ENCODE measurements around the gene ATXN7.

ATXN7 gene

GRCh38 chr3:64023187-64023860, 159.7 kb downstream of the ATXN7 start, which contains the start of gene PSMD6:
PSMD6 (minus strand) TSS chr3:64023494; CDS start chr3:64023419, 75 bp downstream.
- DNase-seq = peak; percentile 96

DNA sequence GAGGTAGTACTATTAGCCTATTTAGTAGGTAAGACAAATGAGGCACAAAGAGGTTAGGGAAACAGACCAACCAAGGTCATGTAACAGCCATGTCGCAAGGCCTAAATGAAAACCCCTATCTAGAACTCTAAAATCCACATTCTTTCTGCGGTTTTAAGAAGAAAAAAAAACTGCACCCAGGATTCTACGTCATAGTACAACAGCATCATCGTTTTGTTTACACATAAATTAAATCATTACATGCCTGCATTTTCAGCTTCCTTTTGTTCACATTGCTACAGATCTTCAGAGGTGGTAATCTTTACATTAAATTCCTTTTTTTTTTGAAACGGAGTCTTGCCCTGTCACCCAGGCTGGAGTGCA, 160.2 kb downstream of the ATXN7 start:
- peak; percentile 67 for DNase-seq

DNA sequence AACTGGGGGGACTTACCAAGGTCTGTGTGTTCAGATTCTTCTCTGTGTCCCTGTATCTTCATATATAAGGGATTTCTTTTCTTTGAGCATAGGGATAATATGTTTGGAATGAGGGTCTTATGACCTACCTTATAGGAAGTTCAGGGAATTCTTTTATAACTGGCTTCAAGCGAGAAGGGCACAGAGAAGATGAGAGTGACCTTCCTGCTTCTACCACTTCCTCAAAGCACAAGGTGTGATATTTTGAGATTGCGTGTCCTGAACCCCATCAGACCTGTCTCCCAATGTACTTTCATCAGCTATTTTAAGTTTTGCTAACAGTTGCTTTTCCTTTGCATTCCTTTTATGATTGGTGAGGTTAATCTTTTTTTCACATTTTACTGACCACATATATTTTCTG, 162.7 kb downstream of the ATXN7 start:
- no peak for DNase-seq

DNA sequence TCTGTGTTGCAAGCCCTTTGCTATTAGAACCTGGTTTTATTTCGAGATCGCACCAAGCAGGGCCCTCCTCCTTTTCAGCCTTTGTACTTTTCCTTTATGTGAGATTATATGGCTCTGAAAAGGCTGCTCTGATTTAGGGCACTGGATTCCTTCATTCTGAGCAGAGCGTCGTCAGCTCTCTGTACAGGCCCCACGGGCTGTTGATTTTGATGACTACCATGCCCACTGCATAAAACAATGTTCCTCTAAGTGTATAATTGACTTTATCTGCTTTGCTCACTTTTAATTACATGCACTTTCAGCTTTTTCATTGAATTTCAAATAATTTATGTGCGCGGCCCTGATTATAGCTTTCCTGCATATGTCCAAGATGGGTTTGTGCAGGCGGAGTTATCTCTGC, 164.0 kb downstream of the ATXN7 start:
- no peak for DNase-seq

GRCh38 chr3:64028754-64029153, 165.1 kb downstream of the ATXN7 start:
- no peak for DNase-seq

- no peak for DNase-seq
These were observed 165.6 kb downstream of the ATXN7 start for GRCh38 chr3:64029287-64029686.

DNA sequence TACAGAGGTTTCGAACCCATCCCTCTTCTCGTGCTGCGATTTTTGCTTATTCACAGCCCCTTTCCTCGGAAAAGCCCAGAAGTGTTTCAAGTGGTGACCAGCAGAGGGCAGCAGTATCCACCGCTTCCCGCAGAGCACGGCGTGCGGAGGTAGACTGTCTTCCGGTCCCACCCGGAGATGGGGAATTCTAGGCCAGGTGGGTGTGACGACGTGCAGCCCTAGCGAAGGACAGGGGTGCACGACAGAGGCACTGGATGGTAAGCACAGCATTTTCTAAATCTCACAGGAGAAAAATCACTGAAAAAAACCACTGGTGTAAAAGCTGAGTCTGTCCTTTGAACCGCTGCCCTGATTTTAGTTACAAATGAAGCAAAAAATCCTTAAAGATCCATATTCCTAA, 167.1 kb downstream of the ATXN7 start:
- peak; percentile 87 for DNase-seq

DNA sequence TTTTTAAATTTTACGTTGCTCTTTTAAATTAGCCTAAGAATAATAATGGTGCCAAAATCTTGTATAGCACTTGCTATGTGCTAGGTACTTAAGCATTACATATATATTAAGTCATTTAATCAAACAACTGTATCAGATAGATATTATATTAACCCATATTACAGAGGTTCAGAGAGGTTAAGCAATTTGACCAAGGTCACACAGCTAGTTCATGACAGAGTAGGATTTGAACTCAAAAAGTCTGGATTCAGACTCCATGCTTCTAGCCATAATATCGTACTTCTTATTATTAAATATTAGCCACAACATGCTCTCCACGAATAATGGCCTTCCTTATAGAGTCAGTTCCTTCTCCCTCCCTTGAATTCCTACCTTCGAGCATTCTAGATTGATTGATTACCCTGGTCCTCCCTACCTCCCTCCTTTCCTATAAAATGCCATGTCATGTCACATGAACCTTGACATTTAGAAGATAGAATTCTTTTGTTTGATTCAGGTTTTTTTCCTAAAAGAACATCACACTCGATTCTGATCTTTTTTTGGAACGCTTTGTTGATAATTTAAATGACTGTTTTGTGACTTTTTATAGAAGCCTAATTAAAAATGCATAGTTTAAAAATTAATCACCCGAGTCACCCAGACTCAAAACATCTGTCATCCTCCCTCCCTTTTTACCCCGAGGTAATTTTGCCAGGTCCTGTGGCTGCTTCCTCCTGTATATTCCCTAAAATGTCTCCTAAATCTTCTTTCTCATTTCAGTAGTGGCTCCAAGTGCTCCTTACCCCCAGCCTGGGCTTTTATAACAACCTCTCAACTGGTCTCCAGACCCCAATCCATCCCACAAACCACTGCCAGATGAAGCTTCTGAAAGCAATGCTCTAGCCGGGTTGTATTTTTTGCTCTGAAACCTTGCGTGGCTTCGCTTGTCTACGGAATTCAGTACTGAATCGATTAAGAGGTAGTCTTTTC, 168.2 kb downstream of the ATXN7 start:
- no peak for DNase-seq

DNA sequence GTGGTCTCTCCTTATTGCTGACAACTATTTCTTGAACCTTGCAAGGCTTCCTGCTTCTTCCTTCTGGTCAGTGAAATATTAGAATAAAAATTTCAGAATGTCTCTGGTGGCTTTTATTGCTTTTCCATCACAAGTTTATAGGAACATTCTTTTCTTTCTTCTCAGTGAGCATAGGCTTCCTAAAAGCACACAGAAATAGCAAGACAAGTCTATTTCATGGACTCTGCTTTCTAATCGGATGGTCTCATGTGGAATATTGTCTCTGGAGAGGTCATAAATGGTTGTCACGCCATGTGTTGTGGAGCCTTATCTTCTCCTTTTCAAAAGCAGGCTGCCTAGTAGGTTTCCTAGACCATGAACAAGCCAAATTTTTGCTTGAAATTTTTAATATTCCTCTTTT, 169.4 kb downstream of the ATXN7 start:
- DNase-seq = no peak

GRCh38 chr3:64037084-64037483, 173.4 kb downstream of the ATXN7 start:
- DNase-seq = no peak

GRCh38 chr3:64038253-64038767, 174.6 kb downstream of the ATXN7 start:
- DNase-seq = peak; percentile 6

DNA sequence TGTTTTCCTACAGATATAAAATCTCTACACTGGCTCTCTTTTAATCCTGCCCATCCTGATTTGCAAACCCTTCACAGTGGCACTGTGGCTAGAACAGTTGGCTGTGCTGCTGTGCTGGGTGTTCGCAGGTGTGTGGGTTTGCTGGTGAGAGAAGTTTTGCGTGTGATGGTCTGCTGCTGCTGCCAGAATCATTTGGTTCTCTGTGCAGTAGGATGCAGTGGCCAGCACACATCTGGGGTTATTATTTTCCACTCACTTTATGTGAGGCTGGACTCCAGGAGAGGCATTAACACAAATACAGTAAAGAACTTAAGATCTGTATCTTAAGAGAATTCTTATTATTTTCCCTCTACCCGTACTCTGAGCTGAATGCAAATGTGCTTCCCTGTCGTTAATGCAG, 175.7 kb downstream of the ATXN7 start:
- DNase-seq = no peak

- DNase-seq = no peak
These were observed 176.5 kb downstream of the ATXN7 start for GRCh38 chr3:64039981-64040733.

- no peak for DNase-seq
These were observed 179.3 kb downstream of the ATXN7 start for GRCh38 chr3:64042952-64043351.

GRCh38 chr3:64046592-64046991, 182.9 kb downstream of the ATXN7 start:
- no peak for DNase-seq

GRCh38 chr3:64046996-64047594, 183.4 kb downstream of the ATXN7 start:
- DNase-seq = no peak

DNA sequence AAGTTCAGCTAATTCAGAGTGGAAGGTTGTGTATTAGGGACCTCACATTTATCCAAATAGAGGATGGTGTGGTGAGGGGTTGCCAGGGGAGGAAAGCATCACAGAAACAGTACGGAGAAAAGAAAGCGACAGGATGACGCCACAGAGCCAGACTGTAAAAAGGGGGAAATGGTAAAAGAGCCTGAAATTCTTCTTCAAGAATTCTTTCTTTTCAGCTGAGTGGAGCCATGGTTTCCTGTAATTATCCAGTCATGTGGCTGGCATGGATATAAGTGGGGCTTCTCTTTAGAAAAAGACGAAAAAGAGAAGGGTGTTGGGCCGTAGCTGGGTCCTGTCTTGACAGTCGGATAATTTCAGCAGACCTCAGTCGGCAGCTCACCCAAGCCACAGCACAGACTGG, 184.1 kb downstream of the ATXN7 start:
- no peak for DNase-seq

GRCh38 chr3:64048631-64049061, 185.0 kb downstream of the ATXN7 start:
- no peak for DNase-seq

DNA sequence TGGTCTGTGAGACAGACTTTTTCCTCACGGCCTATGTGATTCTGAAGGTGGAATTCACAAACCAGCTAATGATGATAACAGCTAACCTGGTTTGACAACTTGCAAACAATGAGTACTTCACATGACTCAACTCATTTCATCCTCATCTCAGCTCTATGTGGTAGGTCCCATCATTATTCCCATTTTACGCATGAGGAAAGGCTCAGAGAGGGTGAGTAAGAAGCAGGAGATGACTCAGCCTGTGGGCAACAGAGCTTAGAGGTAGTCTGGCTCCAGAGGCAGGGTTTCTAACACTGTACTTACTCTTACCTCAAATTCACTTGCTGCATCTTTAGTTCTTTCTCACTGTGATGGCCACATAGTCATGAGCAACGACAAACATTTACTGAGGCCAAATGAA, 185.5 kb downstream of the ATXN7 start:
- no peak for DNase-seq

GRCh38 chr3:64049832-64050231, 186.2 kb downstream of the ATXN7 start:
- DNase-seq = no peak

Measured in OCI-M1 (cell line).